Epithelial cell of proximal tubule (primary cell): ENCODE measurements around the gene ZC3H15. TPM values are rescaled to one million over a fixed set of nuclear protein-coding genes. Genes with fewer than 3 reads are reported as not detected.
"Not testable (repeated sequence)": the region's sequence is repeated elsewhere in the genome, so short reads cannot be mapped to it uniquely, and the experiment has no call there.

Experiments
- DNase-seq: peaks from one replicate; pipeline ENCODE4 v3.0.0-alpha.2; 2011; ENCODE audit warnings: low read depth
- H3K4me3 ChIP-seq: 2 replicates; pipeline ENCODE4 v1.5.1; 2011; ENCODE audit warnings: low read depth, mild to moderate bottlenecking, low read length
- total RNA-seq: library from RNA; depleted of rRNA; stranded (reverse); fragments of >200 nt; gene quantifications from 2 replicates; pipeline ENCODE4 v1.2.3, GENCODE V29; 2015
- TF ChIP-seq, protein P1 (sequence below): conservative IDR thresholded peaks from 2 replicates; pipeline ENCODE4 v1.5.1; 2012; ENCODE audit warnings: low read depth, mild to moderate bottlenecking, low read length

ZC3H15 gene
- 63.1 and 80.2 TPM in 2 replicates for total RNA-seq

- peak within 1 kb of the TSS; percentile 66 for H3K4me3 ChIP-seq
- TF ChIP-seq, protein P1, sequence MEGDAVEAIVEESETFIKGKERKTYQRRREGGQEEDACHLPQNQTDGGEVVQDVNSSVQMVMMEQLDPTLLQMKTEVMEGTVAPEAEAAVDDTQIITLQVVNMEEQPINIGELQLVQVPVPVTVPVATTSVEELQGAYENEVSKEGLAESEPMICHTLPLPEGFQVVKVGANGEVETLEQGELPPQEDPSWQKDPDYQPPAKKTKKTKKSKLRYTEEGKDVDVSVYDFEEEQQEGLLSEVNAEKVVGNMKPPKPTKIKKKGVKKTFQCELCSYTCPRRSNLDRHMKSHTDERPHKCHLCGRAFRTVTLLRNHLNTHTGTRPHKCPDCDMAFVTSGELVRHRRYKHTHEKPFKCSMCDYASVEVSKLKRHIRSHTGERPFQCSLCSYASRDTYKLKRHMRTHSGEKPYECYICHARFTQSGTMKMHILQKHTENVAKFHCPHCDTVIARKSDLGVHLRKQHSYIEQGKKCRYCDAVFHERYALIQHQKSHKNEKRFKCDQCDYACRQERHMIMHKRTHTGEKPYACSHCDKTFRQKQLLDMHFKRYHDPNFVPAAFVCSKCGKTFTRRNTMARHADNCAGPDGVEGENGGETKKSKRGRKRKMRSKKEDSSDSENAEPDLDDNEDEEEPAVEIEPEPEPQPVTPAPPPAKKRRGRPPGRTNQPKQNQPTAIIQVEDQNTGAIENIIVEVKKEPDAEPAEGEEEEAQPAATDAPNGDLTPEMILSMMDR, result no peak
- DNase-seq, result peak; percentile 73
These were observed at the start of gene ZC3H15 for GRCh38 chr2:186485871-186486650. Gene ZC3H15 (plus strand): TSS chr2:186486260. CDS start chr2:186486383, 123 bp downstream.

GRCh38 chr2:186437719-186438118 lies 48.3 kb upstream of the ZC3H15 start:
- no peak overlapping the region for H3K4me3 ChIP-seq
- TF ChIP-seq, protein P1, result no peak
- DNase-seq, result no peak

DNA sequence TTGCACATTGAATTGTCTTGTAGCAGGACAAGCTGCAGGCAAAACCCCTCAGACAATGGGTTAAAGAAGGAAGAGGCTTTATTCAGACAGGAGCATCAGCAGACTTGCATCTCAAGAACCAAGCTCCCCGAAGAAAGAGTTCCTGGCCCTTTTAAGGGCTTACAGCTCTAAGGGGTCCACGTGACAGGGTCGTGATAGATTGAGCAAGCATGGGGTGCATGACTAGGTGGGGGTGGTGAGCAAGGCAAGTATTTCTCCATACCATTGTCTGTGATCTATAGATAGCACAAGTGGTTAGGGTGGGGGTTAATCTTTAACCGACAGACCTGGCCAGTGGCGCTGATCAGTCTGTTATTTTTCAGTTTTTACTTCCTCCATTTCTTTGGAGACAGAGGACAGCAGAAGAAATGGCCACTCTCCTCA lies 46.4 kb upstream of the ZC3H15 start:
- DNase-seq, H3K4me3 ChIP-seq: not testable (repeated sequence)

DNA sequence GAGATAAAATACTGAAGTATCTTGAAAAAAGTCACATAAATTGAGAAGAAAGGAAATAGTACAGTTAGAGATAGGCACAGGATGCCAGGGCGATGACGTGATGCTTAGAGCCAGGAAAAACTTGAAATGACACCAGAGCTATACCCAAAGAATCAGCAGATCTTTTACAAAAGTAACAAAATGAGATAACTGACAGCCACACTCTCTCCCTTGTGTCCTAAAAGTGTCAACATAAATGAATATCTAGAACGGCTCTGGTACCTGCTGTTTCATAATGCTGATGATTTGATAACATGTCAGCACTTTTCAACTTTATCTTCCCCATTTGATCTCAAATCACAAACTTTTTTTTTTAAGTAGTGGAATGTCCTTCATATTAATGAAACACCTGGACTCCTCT lies 45.6 kb upstream of the ZC3H15 start:
- DNase-seq, result no peak
- no peak overlapping the region for H3K4me3 ChIP-seq
- TF ChIP-seq, protein P1, result no peak

GRCh38 chr2:186442885-186443284 lies 43.2 kb upstream of the ZC3H15 start:
- no peak for DNase-seq
- no peak overlapping the region for H3K4me3 ChIP-seq
- TF ChIP-seq, protein P1, result no peak

DNA sequence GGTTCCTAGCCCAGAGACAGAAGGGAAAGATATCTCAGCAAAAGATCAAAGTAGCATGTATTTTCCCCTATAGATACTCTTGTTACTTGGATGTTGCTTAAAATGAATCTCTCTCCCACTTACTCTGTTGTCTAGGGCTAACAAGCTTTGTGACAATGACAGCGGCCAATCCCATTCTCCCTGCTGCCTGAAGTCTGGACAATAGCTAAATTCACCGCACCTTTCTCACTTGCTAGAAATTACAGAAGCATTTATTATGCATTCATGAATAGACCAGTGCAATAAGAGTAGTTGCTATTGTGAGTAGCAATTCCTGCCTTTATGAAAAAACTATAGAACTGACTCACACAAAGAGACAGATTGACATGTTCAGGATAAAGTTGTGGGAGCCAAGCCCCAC lies 42.2 kb upstream of the ZC3H15 start:
- DNase-seq, result no peak
- TF ChIP-seq, protein P1, result no peak
- no peak overlapping the region for H3K4me3 ChIP-seq

GRCh38 chr2:186445506-186445905 lies 40.6 kb upstream of the ZC3H15 start:
- H3K4me3 ChIP-seq, result no peak overlapping the region
- TF ChIP-seq, protein P1, result no peak
- no peak for DNase-seq
